NCI-H2171 (cell line): Measurements from ENCODE around the gene SCFD1.

Experiments
- DNase-seq: peaks from one replicate; lab custom pipeline; 2025; lab: John Stamatoyannopoulos, UW

SCFD1 gene

DNA sequence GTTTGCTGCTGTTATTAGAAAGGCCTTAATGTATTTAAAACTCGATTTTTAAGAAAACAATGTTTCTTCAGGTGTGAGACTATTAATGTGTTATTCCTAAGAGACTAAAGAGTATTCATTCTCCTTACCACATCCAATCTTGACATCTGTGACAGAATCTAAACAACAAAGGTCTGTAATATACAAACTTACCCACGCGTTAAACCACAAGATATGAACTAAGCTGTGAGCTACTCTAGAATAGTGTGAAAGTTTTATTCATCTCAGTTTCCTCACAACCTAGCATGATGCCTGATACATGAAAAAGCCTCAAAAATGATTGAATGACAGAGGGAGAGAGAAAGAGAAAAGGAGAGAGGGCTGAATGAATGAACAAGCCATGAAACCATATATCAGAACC is 135.0 kb downstream of the SCFD1 start:
- DNase-seq = no peak

DNA sequence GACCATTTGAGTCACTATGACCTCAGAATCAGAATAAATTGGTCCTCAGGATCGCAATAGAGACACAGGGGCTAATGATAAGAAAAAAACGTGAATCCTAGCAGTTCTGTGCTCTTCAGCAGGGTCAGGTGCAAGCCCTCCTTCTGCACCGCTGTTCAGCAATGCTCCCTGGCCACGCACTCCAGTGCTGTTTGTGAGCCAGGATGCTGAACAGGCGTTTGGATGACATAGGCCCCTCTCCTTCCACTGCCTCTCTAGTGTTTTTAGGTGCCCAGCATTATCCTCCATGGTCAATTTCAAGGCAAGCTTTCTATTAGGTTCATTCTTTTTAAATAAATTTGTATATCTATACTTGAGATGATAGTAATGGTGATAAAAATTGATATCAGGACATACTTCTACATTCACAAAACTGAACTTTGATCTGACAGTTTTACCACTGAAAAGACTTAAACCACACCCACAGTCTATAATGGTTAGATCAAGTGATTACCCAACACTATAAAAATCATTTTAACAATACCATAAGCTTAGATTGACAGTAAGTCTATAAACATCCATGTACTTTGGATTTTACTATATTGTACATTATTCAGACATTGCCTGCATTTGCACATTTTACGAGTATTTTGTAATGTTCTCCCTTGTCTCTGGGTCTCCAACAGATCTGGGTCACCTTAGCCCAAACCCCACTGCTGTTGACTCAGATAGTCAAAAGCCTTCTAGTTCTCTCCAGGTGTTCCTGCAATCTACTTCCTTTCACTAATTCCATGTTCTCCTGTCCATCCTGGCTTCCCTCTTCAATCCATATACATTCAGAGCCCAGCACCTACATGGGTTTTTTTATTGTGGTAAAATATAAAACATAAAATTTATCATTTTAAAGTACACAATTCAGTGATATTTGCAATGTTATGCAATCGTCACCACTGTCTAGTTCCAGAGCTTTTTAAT is 137.3 kb downstream of the SCFD1 start:
- no peak for DNase-seq

DNA sequence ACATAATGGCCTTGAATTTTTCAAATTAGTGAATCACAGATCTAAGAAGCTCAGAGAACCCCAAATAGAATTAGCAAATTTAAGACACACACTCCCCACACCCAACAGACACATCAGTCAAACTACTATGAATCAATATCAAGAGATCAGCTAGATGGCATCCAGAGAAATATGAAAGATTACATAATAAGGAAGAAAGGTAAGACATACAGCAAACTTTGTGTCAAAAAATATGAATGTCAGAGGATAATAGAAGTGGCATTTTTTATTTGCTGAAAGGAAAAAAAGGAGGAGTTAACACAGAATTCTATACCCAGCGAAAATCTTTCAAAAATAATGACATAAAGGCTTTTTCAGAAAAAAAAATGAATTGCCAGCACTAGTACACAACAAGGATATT is 141.8 kb downstream of the SCFD1 start:
- DNase-seq = no peak

DNA sequence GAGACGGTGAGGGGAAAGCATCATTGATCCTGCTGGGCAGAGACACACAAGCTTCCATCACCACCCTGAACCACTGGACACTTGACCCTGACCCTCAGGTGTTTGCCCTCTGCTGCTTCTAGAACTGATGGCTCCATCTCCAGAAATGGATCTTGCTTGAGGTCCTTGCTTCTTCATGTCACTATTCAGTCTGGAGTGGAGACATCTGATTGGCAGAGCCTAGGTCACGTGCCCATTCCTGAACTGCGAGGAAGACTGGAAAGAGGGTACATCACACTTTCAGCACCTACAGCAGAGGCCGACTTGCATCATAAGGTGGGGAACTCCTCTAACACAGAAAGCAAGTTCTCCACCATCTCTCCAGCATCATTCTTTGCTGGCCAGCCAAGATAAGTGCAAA is 145.5 kb downstream of the SCFD1 start:
- DNase-seq = no peak

DNA sequence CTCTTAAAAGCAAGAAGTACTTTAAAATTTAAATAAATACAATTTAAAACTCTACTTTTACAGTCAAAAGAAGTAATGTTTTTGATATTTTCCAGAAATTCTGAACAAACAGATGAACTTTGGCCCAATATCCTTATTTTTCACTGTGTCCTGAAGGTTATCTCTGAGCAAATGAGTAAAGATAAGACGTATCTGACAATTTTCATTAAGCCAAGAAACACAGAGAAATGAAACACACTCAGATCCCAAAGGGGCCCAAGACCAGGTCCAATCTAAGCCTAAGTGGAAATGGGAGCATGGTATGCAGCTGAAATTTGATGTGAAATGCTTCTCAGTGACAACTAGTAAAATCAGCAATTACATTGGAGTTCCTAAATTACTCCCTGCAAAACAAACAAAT is 146.7 kb downstream of the SCFD1 start:
- DNase-seq = no peak

DNA sequence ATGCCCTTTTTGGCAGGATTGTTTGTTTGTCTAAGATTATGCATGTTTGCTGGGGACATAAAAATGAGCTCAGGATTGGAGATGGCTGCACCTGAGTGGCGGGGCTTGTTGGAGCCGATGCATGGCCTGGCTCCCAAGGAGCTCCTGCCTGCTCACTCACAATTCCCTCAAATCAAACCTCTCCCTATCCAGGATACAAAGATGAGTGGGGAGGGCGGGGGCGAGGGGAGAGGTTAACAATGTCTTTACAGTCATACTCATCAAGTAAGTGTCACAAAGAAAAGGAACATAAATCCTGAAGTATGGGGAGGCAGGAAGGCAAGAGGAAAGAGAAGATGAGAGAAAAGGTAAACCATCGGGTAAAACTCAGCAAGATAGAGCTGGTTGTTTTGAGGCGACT is 148.3 kb downstream of the SCFD1 start:
- DNase-seq = no peak

DNA sequence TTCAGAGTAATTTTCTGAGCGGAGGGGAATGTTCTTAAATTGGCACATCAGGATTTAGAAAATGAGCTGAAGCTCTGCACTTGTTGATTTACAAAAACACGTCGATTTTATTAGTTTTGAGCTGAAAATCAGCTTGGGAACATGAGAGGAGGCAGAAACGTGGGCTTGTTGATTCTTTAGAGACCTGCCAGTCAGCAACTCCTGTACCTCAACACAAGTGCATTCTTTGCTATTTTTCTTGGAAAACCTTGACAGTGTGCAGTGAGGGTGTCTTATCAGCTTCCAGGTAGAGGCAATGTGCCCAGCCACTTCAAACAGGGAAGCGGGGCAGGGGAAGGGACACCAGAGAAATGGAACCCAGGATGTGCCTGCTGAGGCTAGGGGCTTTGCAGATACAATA is 149.5 kb downstream of the SCFD1 start:
- no peak for DNase-seq

DNA sequence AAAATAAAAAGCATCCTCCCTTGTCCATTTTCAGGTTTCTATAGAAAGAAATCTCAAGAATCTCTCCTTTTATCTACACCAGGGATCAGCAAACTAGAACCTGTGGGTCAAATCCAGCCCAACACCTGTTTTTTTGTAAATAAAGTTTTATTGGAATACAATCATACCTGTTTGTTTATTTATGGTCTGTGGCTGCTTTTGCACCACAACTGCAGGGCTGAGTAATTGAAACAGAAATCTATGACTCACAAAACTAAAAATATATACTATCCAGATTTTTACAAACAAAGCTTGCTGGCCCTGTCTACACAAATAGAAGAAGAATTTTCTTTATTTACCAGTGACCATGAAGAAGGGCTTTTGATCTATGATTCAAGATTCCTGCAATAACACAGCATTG is 157.1 kb downstream of the SCFD1 start:
- DNase-seq = no peak
